ENCODE results near the gene USP20.

DNA sequence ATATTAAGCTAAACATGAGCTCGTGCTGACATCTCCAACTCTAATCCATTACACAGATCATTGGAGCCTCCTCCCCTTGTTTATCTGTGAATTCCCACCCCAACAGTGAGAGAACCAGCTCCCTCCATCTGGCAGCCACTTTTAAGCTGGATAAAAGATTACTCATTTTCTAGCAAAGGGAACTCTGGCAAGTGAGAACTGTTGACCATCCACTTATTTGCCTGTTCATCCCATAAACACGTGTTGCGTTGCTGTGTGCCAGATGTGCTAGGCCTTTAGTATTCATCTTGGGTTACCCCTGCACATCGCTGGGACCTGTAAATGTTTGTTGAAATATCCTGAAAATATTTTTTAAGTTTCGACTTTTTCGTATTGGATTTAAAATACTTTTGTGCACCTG is 8.9 kb upstream of the USP20 start:
- no peak for TF ChIP-seq LEF1 (IDR thresholded peaks at IDR 0.05; ENCODE audit: borderline replicate concordance)
- TF ChIP-seq FOXA1 (IDR thresholded peaks at IDR 0.05) = no peak
- TF ChIP-seq TARDBP (IDR thresholded peaks at IDR 0.05) = no peak
- no peak for TF ChIP-seq ARNT (IDR thresholded peaks at IDR 0.05)
- TF ChIP-seq SP1 (IDR thresholded peaks at IDR 0.05) = no peak
- no peak for TF ChIP-seq SUZ12 (IDR thresholded peaks at IDR 0.05)
- TF ChIP-seq, protein P1, sequence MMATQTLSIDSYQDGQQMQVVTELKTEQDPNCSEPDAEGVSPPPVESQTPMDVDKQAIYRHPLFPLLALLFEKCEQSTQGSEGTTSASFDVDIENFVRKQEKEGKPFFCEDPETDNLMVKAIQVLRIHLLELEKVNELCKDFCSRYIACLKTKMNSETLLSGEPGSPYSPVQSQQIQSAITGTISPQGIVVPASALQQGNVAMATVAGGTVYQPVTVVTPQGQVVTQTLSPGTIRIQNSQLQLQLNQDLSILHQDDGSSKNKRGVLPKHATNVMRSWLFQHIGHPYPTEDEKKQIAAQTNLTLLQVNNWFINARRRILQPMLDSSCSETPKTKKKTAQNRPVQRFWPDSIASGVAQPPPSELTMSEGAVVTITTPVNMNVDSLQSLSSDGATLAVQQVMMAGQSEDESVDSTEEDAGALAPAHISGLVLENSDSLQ (IDR thresholded peaks at IDR 0.05) = no peak
- no peak for TF ChIP-seq NFRKB (IDR thresholded peaks at IDR 0.05)
- TF ChIP-seq BHLHE40 (IDR thresholded peaks at IDR 0.05; ENCODE audit: borderline replicate concordance) = no peak
